AG10803 (cell line): ENCODE data around the gene TMEM184B.

ENCODE experiments used
- DNase-seq: peaks from one replicate; pipeline ENCODE4 v3.0.0; 2010; ENCODE audit warnings: low read depth
- H3K4me3 ChIP-seq: 2 replicates; pipeline ENCODE4 v1.5.1; 2011; ENCODE audit warnings: mild to moderate bottlenecking, low read length, control low read depth
- CTCF ChIP-seq: conservative IDR thresholded peaks from 2 replicates; pipeline ENCODE4 v1.5.1; 2011; ENCODE audit warnings: mild to moderate bottlenecking, low read length, control low read depth, inconsistent platforms

The TMEM184B gene

GRCh38 chr22:38311323-38311620, 38.5 kb upstream of the TMEM184B start:
- no peak overlapping the region for H3K4me3 ChIP-seq
- peak; percentile 43 for DNase-seq
- TF ChIP-seq CTCF = no peak

- H3K4me3 ChIP-seq = 0 out of 2 replicates have a peak overlapping the region, but pooled peaks have one; percentile 7
- DNase-seq = peak; percentile 29
- TF ChIP-seq CTCF = no peak
Measured at GRCh38 chr22:38310518-38311322, 37.9 kb upstream of the TMEM184B start.

DNA sequence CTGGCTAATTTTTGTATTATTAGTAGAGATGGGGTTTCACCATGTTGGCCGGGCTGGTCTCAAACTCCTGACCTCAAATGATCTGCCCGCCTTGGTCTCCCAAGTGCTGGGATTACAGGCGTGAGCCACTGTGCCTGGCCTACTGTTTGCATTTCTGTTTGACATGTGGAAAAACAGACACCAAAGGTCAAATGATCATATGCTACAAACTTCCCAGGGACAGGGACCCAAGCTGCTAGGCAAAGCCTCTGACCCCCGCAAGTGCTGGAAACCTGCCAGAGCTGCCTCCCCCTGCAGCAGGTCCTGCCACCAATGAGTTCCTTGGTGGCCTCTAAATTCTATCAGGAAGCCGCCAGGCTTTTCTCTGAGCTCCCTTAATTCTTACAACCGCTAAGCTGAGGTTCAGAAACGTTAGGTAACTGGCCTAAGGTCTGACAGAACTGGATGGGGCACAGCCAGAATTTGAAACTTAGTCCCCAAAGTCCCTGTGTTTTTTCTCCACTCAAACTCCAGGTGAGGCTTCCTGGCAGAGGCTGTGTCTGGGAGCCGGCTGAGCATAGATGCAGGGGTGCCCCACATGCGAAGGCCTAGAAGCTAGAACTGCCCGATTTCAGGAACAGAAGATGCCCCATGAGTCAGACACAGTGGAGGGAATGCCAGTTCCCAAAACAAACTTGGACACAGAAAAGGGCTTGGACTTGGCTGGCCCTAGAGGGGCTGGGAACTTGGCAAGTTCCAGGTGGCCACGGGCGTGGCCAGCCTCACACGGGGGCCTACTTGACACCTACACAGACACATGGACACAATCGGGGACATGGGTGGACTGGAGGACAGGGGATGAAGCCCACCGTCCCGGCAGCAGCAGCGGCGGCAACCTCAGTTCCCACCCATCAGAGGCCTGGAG, 37.1 kb upstream of the TMEM184B start:
- DNase-seq = peak; percentile 43
- no peak for TF ChIP-seq CTCF
- H3K4me3 ChIP-seq = 0 out of 2 replicates have a peak overlapping the region, but pooled peaks have one; percentile 7

GRCh38 chr22:38308791-38309498, 36.1 kb upstream of the TMEM184B start:
- H3K4me3 ChIP-seq = no peak overlapping the region
- no peak for TF ChIP-seq CTCF
- DNase-seq = no peak

DNA sequence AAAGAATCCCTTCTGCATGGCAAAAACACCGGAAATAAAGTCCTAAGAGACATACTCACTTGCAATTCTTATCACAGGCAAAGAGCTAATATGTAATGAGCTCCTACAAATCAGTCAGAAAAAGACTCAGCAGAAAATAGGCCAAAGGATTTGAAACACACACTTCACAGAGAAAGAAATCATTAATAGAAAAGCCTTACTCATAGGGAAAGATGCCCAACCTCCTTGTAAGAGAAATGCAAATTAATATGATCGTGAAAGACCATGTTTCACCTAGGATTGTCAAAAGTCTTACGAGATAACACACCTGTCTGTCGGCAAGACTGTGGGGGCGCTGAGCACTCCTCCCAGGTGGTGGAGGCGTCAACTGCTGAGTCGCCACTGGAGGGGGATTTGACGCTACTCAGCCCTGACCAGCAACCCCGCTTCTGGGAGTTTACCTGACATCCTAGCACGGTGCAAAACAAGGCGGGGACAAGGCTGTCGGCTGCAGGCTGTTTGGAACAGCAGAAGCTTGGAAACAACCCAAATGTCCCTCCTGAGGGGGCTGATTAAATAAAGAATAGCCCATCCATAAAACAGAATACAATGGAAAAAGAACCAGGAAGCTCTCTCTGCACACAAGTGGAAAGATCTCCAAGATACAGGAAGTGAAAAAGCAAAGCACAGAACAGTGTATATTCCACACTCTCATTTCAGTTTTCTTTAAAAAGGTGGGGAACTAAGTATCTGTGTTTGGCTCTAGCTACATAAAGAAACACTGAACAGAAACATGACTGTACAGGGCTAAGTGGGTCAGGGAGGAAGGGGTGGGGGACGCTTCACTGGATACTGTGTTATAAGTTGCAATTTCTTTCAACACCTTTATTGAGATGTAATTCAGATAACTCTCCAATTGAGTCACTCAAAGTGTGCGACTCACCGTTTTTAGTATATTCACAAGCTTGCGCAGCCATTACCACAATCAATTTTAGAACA, 33.0 kb upstream of the TMEM184B start:
- no peak for DNase-seq
- no peak for TF ChIP-seq CTCF
- no peak overlapping the region for H3K4me3 ChIP-seq

DNA sequence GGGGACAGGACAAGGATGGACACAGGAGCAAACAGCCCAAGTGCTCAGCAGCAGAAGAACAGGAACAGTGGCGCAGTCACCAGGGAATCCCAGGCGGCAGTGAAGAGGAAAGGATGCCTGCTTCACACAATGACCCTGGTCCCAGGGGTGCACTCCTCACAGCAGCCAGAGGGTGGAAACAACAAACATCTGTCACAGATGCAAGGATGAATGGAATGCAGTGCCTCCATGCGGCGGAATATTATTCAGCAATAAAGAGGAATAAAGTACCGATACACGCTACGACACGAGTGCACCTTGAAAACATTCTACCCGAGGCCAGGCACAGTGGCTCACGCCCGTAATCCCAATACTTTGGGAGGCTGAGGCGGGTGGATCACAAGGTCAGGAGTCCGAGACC, 31.7 kb upstream of the TMEM184B start:
- DNase-seq = no peak
- peak; percentile 35; the same call in 1 of the 2 replicates for TF ChIP-seq CTCF

More for the DNA sequence above, 31.7 kb upstream of the TMEM184B start:
- no peak overlapping the region for H3K4me3 ChIP-seq
